ENCODE data around the gene SLC2A10.

SLC2A10 gene

GRCh38 chr20:46708172-46708860 lies 1.1 kb upstream of the SLC2A10 start:
- DNase-seq (ENCODE audit: insufficient read length) (no peak), FAIRE-seq (no peak)
- TF ChIP-seq POLR2AphosphoS5 (IDR thresholded peaks at IDR 0.05; ENCODE audit: low read depth, low read length) (no peak), POLR2A (IDR thresholded peaks at IDR 0.05; ENCODE audit: low read depth, low read length) (no peak), TAF1 (IDR thresholded peaks at IDR 0.05; ENCODE audit: borderline replicate concordance, low read depth, low read length) (no peak)

GRCh38 chr20:46709055-46709458 lies 392 bp upstream of the SLC2A10 start:
- no peak for TF ChIP-seq POLR2A (IDR thresholded peaks at IDR 0.05; ENCODE audit: low read depth, low read length)
- no peak for TF ChIP-seq POLR2AphosphoS5 (IDR thresholded peaks at IDR 0.05; ENCODE audit: low read depth, low read length)
- no peak for TF ChIP-seq TAF1 (IDR thresholded peaks at IDR 0.05; ENCODE audit: borderline replicate concordance, low read depth, low read length)
- DNase-seq (ENCODE audit: insufficient read length) (no peak), FAIRE-seq (no peak)

- DNase-seq (ENCODE audit: insufficient read length) = no peak
- FAIRE-seq = no peak
- TF ChIP-seq POLR2A (IDR thresholded peaks at IDR 0.05; ENCODE audit: low read depth, low read length) (no peak), POLR2AphosphoS5 (IDR thresholded peaks at IDR 0.05; ENCODE audit: low read depth, low read length) (no peak), TAF1 (IDR thresholded peaks at IDR 0.05; ENCODE audit: borderline replicate concordance, low read depth, low read length) (no peak)
These were observed 884 bp downstream of the SLC2A10 start for GRCh38 chr20:46710153-46710913.

GRCh38 chr20:46712056-46712636 lies 2.7 kb downstream of the SLC2A10 start:
- FAIRE-seq = no peak
- TF ChIP-seq POLR2A (IDR thresholded peaks at IDR 0.05; ENCODE audit: low read depth, low read length) (no peak), POLR2AphosphoS5 (IDR thresholded peaks at IDR 0.05; ENCODE audit: low read depth, low read length) (no peak), TAF1 (IDR thresholded peaks at IDR 0.05; ENCODE audit: borderline replicate concordance, low read depth, low read length) (no peak)
- no peak for DNase-seq (ENCODE audit: insufficient read length)

GRCh38 chr20:46713957-46714834 lies 4.7 kb downstream of the SLC2A10 start:
- DNase-seq (ENCODE audit: insufficient read length) = no peak
- no peak for FAIRE-seq
- no peak for TF ChIP-seq TAF1 (IDR thresholded peaks at IDR 0.05; ENCODE audit: borderline replicate concordance, low read depth, low read length)
- TF ChIP-seq POLR2AphosphoS5 (IDR thresholded peaks at IDR 0.05; ENCODE audit: low read depth, low read length) = no peak
- TF ChIP-seq POLR2A (IDR thresholded peaks at IDR 0.05; ENCODE audit: low read depth, low read length) = no peak

GRCh38 chr20:46715292-46715756 lies 5.9 kb downstream of the SLC2A10 start:
- no peak for FAIRE-seq
- no peak for DNase-seq (ENCODE audit: insufficient read length)

GRCh38 chr20:46717818-46718541 lies 8.5 kb downstream of the SLC2A10 start:
- FAIRE-seq = no peak
- DNase-seq (ENCODE audit: insufficient read length) = no peak
- TF ChIP-seq POLR2A (IDR thresholded peaks at IDR 0.05; ENCODE audit: low read depth, low read length) (no peak), POLR2AphosphoS5 (IDR thresholded peaks at IDR 0.05; ENCODE audit: low read depth, low read length) (no peak), TAF1 (IDR thresholded peaks at IDR 0.05; ENCODE audit: borderline replicate concordance, low read depth, low read length) (no peak)

More at GRCh38 chr20:46715292-46715756, 5.9 kb downstream of the SLC2A10 start:
- TF ChIP-seq TAF1 (IDR thresholded peaks at IDR 0.05; ENCODE audit: borderline replicate concordance, low read depth, low read length) (no peak), POLR2A (IDR thresholded peaks at IDR 0.05; ENCODE audit: low read depth, low read length) (no peak), POLR2AphosphoS5 (IDR thresholded peaks at IDR 0.05; ENCODE audit: low read depth, low read length) (no peak)

GRCh38 chr20:46720019-46720418 lies 10.6 kb downstream of the SLC2A10 start:
- TF ChIP-seq POLR2A (IDR thresholded peaks at IDR 0.05; ENCODE audit: low read depth, low read length) (no peak), POLR2AphosphoS5 (IDR thresholded peaks at IDR 0.05; ENCODE audit: low read depth, low read length) (no peak), TAF1 (IDR thresholded peaks at IDR 0.05; ENCODE audit: borderline replicate concordance, low read depth, low read length) (no peak)
- no peak for FAIRE-seq
- DNase-seq (ENCODE audit: insufficient read length) = no peak

GRCh38 chr20:46720776-46721425 lies 11.5 kb downstream of the SLC2A10 start:
- FAIRE-seq (no peak), DNase-seq (ENCODE audit: insufficient read length) (no peak)
- TF ChIP-seq TAF1 (IDR thresholded peaks at IDR 0.05; ENCODE audit: borderline replicate concordance, low read depth, low read length) = no peak
- no peak for TF ChIP-seq POLR2AphosphoS5 (IDR thresholded peaks at IDR 0.05; ENCODE audit: low read depth, low read length)
- TF ChIP-seq POLR2A (IDR thresholded peaks at IDR 0.05; ENCODE audit: low read depth, low read length) = no peak

- no peak for FAIRE-seq
- TF ChIP-seq POLR2A (IDR thresholded peaks at IDR 0.05; ENCODE audit: low read depth, low read length) = no peak
- no peak for TF ChIP-seq TAF1 (IDR thresholded peaks at IDR 0.05; ENCODE audit: borderline replicate concordance, low read depth, low read length)
- TF ChIP-seq POLR2AphosphoS5 (IDR thresholded peaks at IDR 0.05; ENCODE audit: low read depth, low read length) = no peak
- DNase-seq (ENCODE audit: insufficient read length) = no peak
These were observed 12.0 kb downstream of the SLC2A10 start for GRCh38 chr20:46721476-46721875.

All from GM12892 (cell line).